HG02759 (cell line): ENCODE data around the gene GPC5.
A peak's percentile ranks its signal among the peaks of the same experiment; 100 is the strongest.

ENCODE experiments used
- ATAC-seq: cut with Tn5 transposase; IDR thresholded peaks from one replicate; pipeline ENCODE4 v1.9.1; 2021; ENCODE audit warnings: mild to moderate bottlenecking, moderate library complexity; ENCODE audit not compliant: unreplicated experiment

The GPC5 gene

DNA sequence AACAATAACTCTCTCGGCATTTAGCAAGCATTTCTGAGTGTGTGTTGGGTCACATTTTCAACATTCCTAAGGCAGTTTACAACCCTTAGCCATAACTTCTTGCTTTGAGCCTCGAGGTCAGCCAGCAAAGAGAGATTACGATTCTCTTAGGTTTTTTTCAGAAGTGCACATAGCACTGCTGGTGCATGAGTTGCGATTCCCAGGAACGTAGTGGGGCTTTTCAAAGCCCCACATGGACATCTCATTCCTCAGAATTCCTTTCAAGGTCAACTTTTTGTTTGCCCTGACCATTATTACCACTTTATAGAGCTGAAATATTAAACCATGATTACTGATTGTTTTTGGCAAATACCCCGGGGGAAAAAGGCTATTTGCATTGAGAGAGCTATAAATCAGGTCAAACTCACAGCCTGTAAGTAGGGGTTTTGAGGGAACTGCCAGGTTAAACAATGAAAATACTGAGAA, 705.3 kb downstream of the GPC5 start:
- ATAC-seq, result no peak

- ATAC-seq, result no peak
Observed at GRCh38 chr13:92122186-92122853, 723.9 kb downstream of the GPC5 start.

DNA sequence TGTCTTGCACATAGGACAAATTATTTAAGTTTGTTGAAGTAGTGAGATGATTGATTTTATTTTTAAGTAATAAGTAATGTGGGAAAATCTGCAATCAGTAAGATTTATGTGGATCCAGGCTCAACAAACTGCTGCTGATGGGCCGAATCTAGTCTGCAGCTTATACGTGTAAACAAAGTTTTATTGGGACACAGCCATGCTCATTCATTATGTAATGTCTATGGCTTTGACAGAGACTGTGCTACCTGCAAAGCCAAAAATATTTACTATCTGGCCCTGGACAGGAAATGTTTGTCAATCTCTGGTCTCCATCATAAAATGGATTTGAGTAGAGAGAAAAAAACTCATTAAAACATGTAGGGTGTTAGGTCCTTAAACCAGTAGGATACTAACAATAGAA, 728.0 kb downstream of the GPC5 start:
- no peak for ATAC-seq

DNA sequence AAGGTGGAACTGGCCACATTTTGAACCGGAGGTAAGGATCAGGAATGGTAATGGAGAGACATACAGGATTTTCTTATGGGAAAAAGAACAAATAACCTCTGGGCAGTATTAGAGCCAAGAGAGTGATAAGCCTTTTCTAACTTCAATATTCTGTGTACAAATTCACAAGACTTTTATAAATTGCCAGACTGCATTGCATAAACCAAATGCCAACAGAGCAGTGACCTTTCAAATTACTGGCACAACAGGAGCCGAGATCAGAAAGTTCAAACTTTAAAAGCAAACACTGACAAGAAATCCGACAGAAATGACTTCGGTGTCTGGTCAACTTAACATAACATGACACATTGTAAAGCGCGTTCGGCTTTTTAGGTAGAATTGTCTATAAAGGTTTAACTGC, 737.1 kb downstream of the GPC5 start:
- ATAC-seq, result no peak

- ATAC-seq, result no peak
Observed at GRCh38 chr13:92136449-92137155, 738.2 kb downstream of the GPC5 start.

DNA sequence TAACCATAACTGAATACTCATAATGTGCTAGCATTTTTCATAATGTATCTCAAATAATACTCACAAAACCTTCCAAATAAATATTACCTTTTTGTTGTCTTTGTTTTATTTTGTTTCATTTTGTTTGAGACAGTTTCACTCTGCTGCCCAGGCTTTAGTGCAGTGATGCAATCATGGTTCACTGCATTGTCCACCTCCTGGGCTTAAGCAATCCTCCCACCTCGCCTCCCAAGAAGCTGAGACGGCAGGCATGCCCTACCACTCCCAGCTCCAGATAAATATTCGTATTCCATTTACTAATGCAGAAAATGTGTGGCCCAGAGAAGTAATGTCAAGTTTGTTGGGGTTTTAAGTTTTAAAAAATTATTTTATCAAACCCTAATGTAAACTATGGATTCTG, 739.1 kb downstream of the GPC5 start:
- no peak for ATAC-seq

GRCh38 chr13:92143766-92144165, 745.3 kb downstream of the GPC5 start:
- ATAC-seq, result no peak

GRCh38 chr13:92150606-92151005, 752.2 kb downstream of the GPC5 start:
- no peak for ATAC-seq

GRCh38 chr13:92158346-92158745, 759.9 kb downstream of the GPC5 start:
- no peak for ATAC-seq

- ATAC-seq, result no peak
Observed at GRCh38 chr13:92164822-92165221, 766.4 kb downstream of the GPC5 start.

DNA sequence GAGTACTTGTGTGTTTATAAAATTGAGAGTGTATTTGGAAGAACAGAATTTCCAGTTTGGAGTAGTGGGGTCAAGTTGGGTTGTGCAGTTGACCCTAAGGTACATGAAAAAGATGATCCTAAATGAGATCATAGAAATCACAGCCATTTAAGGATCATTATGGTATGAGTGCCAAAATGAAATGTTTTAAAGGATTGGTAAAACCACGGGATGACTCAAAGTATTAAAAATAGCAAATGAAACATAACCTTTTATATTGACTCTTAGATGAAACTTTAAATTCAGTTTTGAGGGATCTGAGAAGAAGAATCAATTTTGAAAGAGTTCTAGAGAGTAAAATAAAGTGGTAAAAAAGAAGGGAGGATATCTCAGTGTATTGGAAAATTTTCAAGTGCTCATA, 773.8 kb downstream of the GPC5 start:
- no peak for ATAC-seq

- ATAC-seq, result no peak
Observed at GRCh38 chr13:92173254-92173653, 774.8 kb downstream of the GPC5 start.

DNA sequence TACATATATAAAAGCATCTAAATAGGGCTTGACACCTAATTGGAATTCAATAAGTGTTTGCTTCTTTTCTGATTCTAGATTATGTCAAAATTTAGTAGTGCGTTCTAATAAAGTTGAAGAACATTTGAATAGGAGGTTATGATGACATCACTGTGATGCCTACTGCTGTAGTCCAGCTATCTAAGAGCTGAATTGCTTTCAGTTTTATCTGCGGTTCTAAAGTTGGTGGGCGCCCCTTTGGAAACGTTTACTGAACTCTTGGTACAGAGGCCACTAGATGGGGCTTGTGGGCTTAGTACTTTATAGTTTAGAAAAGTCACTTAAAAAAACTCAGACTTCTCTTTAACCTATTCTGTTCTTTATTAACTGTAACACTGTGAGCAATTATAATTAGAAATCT, 776.9 kb downstream of the GPC5 start:
- peak; percentile 59 for ATAC-seq

GRCh38 chr13:92177966-92178365, 779.5 kb downstream of the GPC5 start:
- ATAC-seq, result no peak

- ATAC-seq, result no peak
Observed at GRCh38 chr13:92179223-92179622, 780.8 kb downstream of the GPC5 start.

GRCh38 chr13:92187378-92187989, 789.1 kb downstream of the GPC5 start:
- ATAC-seq, result peak; percentile 92

DNA sequence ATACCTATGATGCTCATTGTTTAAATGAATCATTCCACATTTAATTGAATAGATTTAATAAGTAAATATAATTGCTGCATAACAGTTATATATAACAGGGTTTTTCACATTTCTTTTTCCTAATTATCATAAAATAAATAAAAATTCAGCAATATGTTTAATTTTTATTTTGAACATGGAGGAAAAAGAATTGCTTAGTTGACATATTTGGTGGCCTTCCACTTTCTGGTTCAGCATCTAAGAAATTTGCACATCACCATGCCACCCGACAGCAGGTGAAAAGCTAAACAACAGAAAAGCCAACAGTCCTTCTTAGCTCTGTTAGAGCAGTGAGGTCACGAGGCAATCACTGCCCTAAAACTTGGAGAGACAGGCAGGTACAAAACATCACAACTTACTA, 790.2 kb downstream of the GPC5 start:
- ATAC-seq, result no peak

DNA sequence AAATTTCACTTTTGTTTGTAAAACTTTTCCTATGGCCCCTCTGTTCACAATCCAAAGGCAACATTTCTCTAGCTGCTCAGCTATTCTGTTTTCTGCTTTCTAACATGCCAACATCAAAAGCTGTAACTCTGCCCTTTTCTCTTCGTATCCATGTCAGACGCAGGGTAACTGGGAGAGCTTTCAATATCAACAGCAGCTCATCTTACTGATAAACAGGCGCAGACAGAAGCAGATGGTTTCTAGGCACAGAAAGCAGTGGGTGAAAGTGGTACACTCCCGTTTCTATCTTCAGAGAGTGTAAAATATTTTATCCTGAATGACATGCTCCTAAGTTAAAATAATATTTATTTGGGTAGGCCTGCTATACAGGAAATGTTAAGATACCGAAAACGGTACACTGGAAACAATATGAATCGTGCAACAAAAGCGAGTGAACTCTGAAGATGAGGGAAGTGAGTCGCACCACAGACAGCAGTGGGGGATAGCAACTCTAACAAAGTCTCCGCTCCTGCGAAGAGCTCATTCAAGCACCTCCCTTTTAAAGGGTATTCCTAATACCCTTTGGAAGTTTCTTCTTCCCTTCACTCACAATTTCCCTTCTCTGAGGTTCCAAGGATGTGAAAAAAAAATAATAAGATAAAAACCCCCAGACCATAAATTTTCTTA, 798.3 kb downstream of the GPC5 start:
- ATAC-seq, result no peak

DNA sequence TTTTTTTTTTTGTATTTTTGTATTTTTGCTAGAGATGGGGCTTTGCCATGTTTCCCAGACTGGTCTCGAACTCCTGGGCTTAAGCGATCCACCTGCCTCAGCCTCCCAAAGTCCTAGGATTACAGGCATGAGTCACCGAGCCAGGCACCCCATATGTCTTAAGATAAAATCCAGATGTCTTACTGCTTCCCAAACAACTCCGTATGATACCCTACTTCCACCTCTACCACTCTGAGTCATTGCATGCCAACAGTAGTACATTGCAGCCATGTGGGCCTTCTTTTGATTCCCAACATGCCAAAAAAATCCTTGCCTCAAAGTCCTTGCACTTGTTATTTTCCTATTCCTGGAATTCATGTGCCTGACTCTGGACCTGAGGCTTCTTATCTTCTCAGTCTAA, 799.2 kb downstream of the GPC5 start:
- no peak for ATAC-seq

- ATAC-seq, result no peak
Observed at GRCh38 chr13:92218615-92219014, 820.2 kb downstream of the GPC5 start.

- ATAC-seq, result no peak
Observed at GRCh38 chr13:92221916-92222315, 823.5 kb downstream of the GPC5 start.
